ENCODE results near the gene PDE7B.
"Not testable (repeated sequence)": the region's sequence is repeated elsewhere in the genome, so short reads cannot be mapped to it uniquely, and the experiment has no call there.

Gene PDE7B

DNA sequence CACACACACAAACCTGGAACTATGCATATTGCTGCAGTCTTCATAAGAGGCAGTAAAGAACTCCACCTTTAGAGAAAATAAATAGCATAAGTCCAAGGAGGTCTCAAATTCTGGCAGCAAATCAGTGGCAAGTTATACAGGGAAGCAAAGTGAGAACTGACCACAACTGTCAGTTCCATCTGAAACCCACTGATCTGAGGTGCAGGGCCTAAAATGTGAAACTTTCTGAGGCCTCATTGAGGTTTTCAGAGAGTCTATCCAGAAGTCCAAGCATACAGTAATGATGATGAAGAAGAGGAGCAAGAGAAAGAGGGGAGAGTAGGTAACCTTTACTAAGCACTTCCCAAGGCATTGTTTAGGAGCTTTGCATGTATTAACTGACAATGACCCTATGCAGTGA is 362.4 kb downstream of the PDE7B start:
- TF ChIP-seq CTCF (IDR thresholded peaks at IDR 0.05; ENCODE audit: control insufficient read depth, insufficient read depth, low read depth, low read length, missing control alignments), result no peak
- no peak for DNase-seq (ENCODE audit: low read depth)
- no peak overlapping the region for H3K4me3 ChIP-seq (ENCODE audit: control insufficient read depth, low read depth, low read length)

DNA sequence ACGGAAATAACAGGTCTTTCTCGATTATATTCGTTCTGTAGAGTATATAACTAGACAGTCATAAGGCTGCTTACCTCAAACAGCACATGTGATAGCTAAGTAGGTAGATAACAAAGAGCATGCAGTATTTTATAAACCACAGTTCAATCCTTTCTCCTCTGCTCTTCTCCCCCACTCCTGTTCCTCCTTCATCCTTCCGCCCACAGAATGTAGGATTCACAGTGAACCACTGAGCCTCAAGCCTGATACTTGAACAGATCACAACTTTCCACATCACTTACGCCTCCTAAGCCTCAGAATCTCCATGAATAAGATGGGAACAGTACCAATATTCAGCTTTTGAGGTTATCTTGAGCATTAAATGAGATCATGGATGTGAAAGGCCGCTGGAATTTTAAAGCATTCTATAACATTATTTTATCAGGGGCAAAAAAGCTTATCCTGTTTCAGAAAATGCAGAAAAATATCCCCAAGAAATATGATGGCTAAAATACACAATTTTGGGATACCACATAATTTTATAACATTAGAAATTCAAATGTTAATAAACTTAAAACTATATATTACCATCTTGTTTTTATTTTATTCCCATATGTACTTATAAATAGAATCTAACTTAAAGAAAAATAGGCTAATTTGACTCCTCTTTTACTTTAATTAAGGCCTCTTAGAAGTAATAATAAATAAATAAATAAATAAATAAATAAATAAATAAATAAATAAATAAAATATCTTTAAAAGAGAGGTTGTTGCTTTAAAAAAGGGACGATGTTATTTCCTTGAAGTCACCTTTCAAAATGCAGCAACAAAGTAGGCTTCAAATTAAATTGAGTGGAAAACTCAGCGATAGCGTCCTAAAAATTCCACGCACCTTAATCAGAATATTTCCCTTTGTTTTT is 365.3 kb downstream of the PDE7B start:
- DNase-seq (ENCODE audit: low read depth), result no peak
- no peak overlapping the region for H3K4me3 ChIP-seq (ENCODE audit: control insufficient read depth, low read depth, low read length)
- TF ChIP-seq CTCF (IDR thresholded peaks at IDR 0.05; ENCODE audit: control insufficient read depth, insufficient read depth, low read depth, low read length, missing control alignments), result no peak

DNA sequence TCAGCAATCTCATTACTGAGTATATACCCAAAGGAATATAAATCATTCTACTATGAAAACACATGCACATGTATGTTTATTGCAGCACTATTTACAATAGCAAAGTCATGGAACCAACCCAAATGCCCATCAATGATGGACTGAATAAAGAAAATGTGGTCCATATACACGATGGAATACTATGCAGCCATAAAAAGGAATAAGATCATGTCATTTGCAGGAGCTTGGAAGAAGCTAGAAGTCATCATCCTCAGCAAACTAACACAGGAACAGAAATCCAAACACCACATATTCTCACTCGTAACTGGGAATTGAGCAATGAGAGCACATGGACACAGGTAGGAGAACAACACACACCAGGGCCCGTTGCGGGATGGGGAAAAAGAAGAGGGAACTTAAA is 373.5 kb downstream of the PDE7B start:
- not testable (repeated sequence) for H3K4me3 ChIP-seq (ENCODE audit: control insufficient read depth, low read depth, low read length); DNase-seq (ENCODE audit: low read depth)

DNA sequence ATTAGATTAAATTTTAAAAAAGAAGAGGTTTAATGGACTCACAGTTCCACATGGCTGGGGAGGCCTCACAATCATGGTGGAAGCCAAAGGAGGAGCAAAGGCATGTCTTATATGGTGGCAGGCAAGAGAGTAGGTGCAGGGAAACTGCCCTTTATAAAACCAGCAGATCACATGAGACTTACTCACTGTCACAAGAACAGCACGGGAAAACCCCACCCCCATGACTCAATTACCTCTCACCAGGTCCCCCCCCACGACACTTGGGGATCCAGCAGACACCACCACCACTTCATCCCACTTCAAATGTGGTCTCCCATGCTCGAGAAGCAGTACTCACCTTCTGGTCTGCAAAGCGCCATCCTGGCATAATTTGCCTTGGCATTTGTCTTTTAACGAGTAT is 374.0 kb downstream of the PDE7B start:
- H3K4me3 ChIP-seq (ENCODE audit: control insufficient read depth, low read depth, low read length), result no peak overlapping the region
- no peak for TF ChIP-seq CTCF (IDR thresholded peaks at IDR 0.05; ENCODE audit: control insufficient read depth, insufficient read depth, low read depth, low read length, missing control alignments)
- DNase-seq (ENCODE audit: low read depth), result no peak

GRCh38 chr6:136226027-136226673 is 374.6 kb downstream of the PDE7B start:
- H3K4me3 ChIP-seq (ENCODE audit: control insufficient read depth, low read depth, low read length), result no peak overlapping the region
- DNase-seq (ENCODE audit: low read depth), result peak; percentile 14
- peak; percentile 100 for TF ChIP-seq CTCF (IDR thresholded peaks at IDR 0.05; ENCODE audit: control insufficient read depth, insufficient read depth, low read depth, low read length, missing control alignments)

GRCh38 chr6:136226674-136227377 is 375.3 kb downstream of the PDE7B start:
- no peak for DNase-seq (ENCODE audit: low read depth)
- no peak overlapping the region for H3K4me3 ChIP-seq (ENCODE audit: control insufficient read depth, low read depth, low read length)

More at GRCh38 chr6:136226674-136227377, 375.3 kb downstream of the PDE7B start:
- TF ChIP-seq CTCF (IDR thresholded peaks at IDR 0.05; ENCODE audit: control insufficient read depth, insufficient read depth, low read depth, low read length, missing control alignments), result no peak

All from AG09309 (cell line).